Amniotic stem cell (primary cell): Measurements from ENCODE around the gene ITLN2.
"Not testable (repeated sequence)": the region's sequence is repeated elsewhere in the genome, so short reads cannot be mapped to it uniquely, and the experiment has no call there.

Source experiments
- DNase-seq: peaks from one replicate; lab custom pipeline; 2025; lab: John Stamatoyannopoulos, UW

ITLN2 gene

DNA sequence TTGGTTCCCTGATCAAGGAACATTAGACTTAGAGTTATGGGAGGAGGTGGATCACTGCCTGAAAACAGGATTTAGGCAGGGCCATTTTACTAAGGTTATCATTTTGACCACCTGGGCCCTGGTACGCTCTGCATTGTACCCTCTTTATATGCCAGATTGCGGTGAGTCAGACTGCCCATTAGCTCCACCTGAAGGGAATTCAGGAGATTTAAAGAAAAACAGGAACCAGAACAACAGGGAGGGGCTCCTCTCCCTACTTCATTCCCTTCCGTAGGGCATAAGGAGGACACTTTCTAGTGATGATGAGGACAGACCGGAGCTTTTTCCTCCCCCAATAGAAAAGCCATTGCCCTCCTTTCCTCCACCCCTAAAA lies 49.0 kb downstream of the ITLN2 start:
- DNase-seq, result no peak

GRCh38 chr1:160904783-160905616 lies 49.6 kb downstream of the ITLN2 start:
- no peak for DNase-seq

DNA sequence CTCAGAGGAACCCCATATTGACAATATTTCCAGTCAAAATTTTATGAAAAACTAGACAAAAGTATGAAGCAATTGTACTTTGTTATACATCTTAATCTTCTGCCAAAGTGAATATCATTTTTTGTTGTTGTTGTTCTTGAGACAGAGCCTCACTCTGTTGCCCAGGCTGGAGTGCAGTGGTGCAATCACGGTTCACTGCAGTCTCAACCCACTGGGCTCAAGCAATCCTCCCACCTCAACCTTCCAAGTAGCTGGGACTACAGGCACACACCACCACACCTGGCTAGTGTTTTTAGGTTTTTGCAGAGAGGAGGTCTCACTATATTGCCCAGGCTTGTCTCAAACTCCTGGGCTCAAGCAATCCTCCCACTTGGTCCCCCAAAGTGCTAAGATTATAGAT lies 52.4 kb downstream of the ITLN2 start:
- not testable (repeated sequence) for DNase-seq

DNA sequence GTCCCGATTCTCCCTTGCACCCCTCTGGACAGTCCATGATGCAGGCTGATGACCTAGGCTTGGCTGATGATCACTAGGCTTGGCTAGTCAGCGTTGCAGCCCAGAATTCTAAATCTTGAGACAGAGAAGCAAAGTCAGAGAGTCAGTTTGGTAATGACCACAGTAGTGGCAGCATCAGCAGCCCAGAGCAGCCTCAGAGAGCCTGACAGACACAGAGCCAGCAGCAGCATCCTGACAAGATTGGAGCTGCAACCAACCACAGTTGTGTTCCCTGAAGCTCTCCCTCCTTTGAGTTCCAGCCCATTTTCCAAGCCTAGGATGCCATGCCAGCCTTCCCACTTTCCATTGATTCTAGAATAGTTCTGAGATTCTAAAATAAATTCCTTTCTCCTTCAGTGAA lies 52.8 kb downstream of the ITLN2 start:
- no peak for DNase-seq

- DNase-seq, result not testable (repeated sequence)
Observed at GRCh38 chr1:160900683-160901082, 53.9 kb downstream of the ITLN2 start.
